Kidney (tissue), 14 donors: ENCODE data around the gene NRP1. TPM values are rescaled to one million over a fixed set of nuclear protein-coding genes. Genes with fewer than 3 reads are reported as not detected.

Source experiments
- DNase-seq, 5 donors: peaks; one replicate each; pipeline ENCODE4 v3.0.0-alpha.2; 2013 to 2020
- FAIRE-seq: peaks from 2 replicates; lab custom pipeline; 2012; peaks lifted over from hg19 to GRCh38; lab: Jason Lieb, UNC
- H3K27ac ChIP-seq, 2 donors: one replicate each; pipeline ENCODE4 v1.7.0; 2013; ENCODE audit warnings: low read depth in 2 of 2, low read length in 2 of 2, inconsistent platforms in 1 of 2
- H3K27me3 ChIP-seq: one replicate; pipeline ENCODE4 v1.7.1; 2013; ENCODE audit warnings: low read length, inconsistent platforms; ENCODE audit not compliant: control insufficient read depth, insufficient read depth
- H3K36me3 ChIP-seq, 3 donors: one replicate each; pipeline versions ENCODE4 v1.7.0 to v1.7.1; 2013; ENCODE audit warnings: low read length in 3 of 3, control low read depth in 1 of 3, inconsistent platforms in 1 of 3; ENCODE audit not compliant: insufficient read depth in 3 of 3, control insufficient read depth in 2 of 3
- H3K4me1 ChIP-seq, 3 donors: one replicate each; pipeline versions ENCODE4 v1.7.0 to v1.7.1; 2013; ENCODE audit warnings: low read length in 3 of 3, inconsistent platforms in 1 of 3, low read depth in 1 of 3; ENCODE audit not compliant: control insufficient read depth in 2 of 3, insufficient read depth in 2 of 3
- H3K4me3 ChIP-seq, 3 donors: one replicate each; pipeline versions ENCODE4 v1.7.0 to v1.8.1; 2013; ENCODE audit warnings: low read length in 3 of 3, control low read depth in 1 of 3, inconsistent platforms in 1 of 3
- H3K9ac ChIP-seq, 3 donors: one replicate each; pipeline versions ENCODE4 v1.7.0 to v1.7.1; 2013; ENCODE audit warnings: low read length in 3 of 3, control low read depth in 1 of 3, inconsistent platforms in 1 of 3
- H3K9me3 ChIP-seq, 3 donors: one replicate each; pipeline versions ENCODE4 v1.7.0 to v1.7.1; 2013; ENCODE audit warnings: low read length in 3 of 3, control low read depth in 1 of 3, inconsistent platforms in 1 of 3; ENCODE audit not compliant: control insufficient read depth in 2 of 3, insufficient read depth in 1 of 3
- intact Hi-C: fragments of 100-400 bp; cut with DNase I; formaldehyde crosslinking; loops from one replicate; pipeline ENCODE4 v1.11.1; 2022
- polyA plus RNA-seq: library from polyadenylated mRNA; stranded (reverse); fragments of 350-450 nt; fragmentation: Illumina TruSeq; extraction: RNeasy Lipid Tissue Mini Kit (QIAGEN cat#74804); gene quantifications from one replicate; pipeline ENCODE4 v1.2.3, GENCODE V29; 2014; ENCODE audit warnings: low read depth, low replicate concordance; ENCODE audit not compliant: insufficient read depth
- total RNA-seq: library from RNA; stranded (reverse); fragmentation: NEBNext Ultra II Directional; extraction: Animal tissue kit (Norgen Biotek cat#: 25700); gene quantifications from one replicate; pipeline ENCODE4 v1.2.1, GENCODE V29; 2021
- TF ChIP-seq, protein P1 (sequence below): IDR thresholded peaks from 3 replicates; pipeline ENCODE4 v1.5.1; 2012; ENCODE audit warnings: mild to moderate bottlenecking, moderate library complexity, borderline replicate concordance; ENCODE audit not compliant: insufficient read depth; ENCODE audit errors: extremely low read depth
- donor health status: control.
- donor health status: control.
- donor health status: control.
- donor health status: control.
- donor health status: control.
- donor health status: DM: yes; HTN: yes; CAD: no.
- donor health status: Normal renal cell carcinoma (clear cell type).

The NRP1 gene
- total and polyA plus RNA-seq, 2 donors from 2014 or later: 40.5 to 243 TPM

DNA sequence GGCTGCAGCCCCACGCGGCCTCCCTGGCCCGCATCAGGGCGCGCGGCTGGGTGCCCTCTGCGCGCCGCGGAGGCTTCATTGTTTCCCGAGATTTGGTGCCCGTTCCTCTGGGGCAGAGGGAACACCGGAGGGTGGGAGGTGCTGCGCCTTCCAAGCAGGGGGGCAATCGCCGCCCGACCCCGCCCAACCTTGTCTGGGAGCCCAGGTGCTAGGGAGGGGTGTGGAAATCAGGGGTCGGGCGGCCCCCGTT lies 1.0 kb upstream of the NRP1 start:
- DNase-seq (peak in 1 of 5 donors; percentile 47), FAIRE-seq (no peak)
- Histone ChIP-seq H3K4me3 (peak overlapping the region; percentile 48 to 77 (median 74)), H3K9ac (peak overlapping the region in 1 of 3 donors; percentile 17), H3K27me3 (no peaks in the 10 kb centered on the region), H3K9me3 (no peaks in the 10 kb centered on the region), H3K27ac (peak overlapping the region; percentile 89 to 97), H3K4me1 (peaks cover 0 to 2% (median 0%) of the 10 kb centered on the region in 3 donors), H3K36me3 (no peaks in the 10 kb centered on the region)
- TF ChIP-seq, protein P1, sequence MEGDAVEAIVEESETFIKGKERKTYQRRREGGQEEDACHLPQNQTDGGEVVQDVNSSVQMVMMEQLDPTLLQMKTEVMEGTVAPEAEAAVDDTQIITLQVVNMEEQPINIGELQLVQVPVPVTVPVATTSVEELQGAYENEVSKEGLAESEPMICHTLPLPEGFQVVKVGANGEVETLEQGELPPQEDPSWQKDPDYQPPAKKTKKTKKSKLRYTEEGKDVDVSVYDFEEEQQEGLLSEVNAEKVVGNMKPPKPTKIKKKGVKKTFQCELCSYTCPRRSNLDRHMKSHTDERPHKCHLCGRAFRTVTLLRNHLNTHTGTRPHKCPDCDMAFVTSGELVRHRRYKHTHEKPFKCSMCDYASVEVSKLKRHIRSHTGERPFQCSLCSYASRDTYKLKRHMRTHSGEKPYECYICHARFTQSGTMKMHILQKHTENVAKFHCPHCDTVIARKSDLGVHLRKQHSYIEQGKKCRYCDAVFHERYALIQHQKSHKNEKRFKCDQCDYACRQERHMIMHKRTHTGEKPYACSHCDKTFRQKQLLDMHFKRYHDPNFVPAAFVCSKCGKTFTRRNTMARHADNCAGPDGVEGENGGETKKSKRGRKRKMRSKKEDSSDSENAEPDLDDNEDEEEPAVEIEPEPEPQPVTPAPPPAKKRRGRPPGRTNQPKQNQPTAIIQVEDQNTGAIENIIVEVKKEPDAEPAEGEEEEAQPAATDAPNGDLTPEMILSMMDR: no peak
- intact Hi-C loops: loop anchor here (10.0 kb wide), 1 partner anchor 1299 kb away; no protein-coding TSS in a partner anchor

DNA sequence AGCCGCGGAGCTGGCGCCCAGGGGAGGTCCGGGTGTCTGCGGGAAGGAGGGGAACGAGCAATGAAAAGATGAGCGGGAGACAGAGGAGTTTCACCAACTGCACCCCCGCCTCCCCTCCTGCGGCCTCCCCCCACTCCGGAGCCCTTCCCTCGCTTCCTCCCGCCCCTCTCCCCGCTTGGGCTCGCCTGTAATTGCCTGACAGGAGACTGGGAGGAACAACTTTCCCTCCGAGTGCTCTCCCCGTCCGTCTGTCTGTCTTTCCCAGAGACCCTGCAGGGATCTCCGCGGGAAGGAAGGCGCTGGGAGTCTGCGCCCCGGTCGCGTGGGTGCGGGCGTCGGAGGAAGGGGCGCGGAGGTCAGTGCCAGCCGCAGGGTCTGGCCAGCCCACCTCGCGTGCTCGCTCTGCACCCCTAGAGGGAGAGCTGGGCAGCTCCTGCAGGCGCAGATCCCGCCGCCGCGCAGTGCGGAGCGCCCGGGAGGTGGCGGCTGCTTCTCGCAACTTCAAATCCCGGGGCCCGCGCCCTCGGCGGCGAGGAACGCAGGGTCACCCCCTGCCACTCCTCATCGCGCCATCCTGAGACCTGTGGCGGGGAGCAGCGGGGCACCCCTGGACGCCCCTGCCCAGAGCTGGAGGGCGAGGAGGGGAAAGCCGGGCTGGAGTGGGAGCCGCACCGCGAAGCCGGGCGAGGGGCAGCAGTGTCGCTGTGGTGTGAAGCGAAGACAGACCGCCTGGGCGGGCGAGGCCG lies 511 bp upstream of the NRP1 start:
- no peaks in the 10 kb centered on the region for H3K9me3 ChIP-seq
- intact Hi-C loops: loop anchor here (10.0 kb wide), 1 partner anchor 1300 kb away; no protein-coding TSS in a partner anchor
- H3K27ac ChIP-seq: peak overlapping the region; percentile 89 to 97
- no peaks in the 10 kb centered on the region for H3K27me3 ChIP-seq
- H3K9ac ChIP-seq: peak overlapping the region in 2 of 3 donors; percentile 17 to 35
- peaks cover 0 to 4% (median 0%) of the 10 kb centered on the region in 3 donors for H3K36me3 ChIP-seq
- H3K4me3 ChIP-seq: peak overlapping the region; percentile 48 to 77 (median 74)
- TF ChIP-seq, protein P1: peak; percentile 38
- FAIRE-seq: no peak
- H3K4me1 ChIP-seq: peaks cover 0 to 2% (median 0%) of the 10 kb centered on the region in 3 donors
- DNase-seq: peak; percentile 92 to 96 (median 94)

DNA sequence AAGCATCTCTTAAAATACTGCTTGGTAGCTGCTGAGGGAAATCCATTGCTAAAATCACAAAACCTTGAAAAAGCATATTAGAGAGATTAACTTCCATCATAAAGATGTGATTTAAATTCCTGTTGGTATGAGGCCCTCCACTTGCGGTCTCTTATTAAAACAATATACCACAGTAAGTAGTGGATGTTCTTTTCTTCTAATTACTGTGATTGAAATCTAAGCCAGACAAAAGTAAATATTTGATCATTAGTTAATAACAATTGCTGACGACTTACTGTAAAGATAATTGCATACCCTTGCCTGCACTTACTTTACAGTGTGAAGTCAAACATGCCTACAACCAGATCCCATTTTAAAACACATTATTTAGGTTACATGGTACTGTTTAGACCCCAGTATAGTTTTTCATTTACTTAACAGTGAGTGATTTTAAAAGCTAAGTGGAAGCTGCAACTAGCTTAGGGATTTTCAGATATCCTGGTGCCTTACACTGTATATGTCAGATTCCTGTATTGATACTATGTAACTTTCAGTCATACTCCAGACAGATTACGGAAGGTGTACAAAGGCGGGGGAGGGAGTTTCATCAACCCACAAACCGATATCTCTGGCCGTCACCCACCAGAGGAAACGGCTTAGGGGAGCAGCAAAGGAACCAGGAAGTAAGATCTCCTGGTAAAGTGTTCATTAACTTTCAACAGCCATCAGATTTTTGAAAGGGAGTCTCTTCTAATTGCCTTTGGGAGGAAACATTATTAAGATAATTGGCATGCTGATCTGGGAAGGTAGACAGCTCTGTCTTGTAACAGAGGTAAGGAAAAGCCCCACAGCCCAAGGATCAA lies 986 bp downstream of the NRP1 start:
- Histone ChIP-seq H3K4me1 (peaks cover 0 to 3% (median under 1%) of the 10 kb centered on the region in 3 donors), H3K9ac (peak overlapping the region; percentile 91 to 92 (median 91)), H3K27ac (peak overlapping the region; percentile 86 to 93), H3K9me3 (no peaks in the 10 kb centered on the region), H3K27me3 (no peaks in the 10 kb centered on the region), H3K36me3 (peaks cover 6 to 13% (median 8%) of the 10 kb centered on the region in 3 donors), H3K4me3 (peak overlapping the region; percentile 77 to 95 (median 77))
- intact Hi-C loops: loop anchor here (10.0 kb wide), 1 partner anchor 1301 kb away; no protein-coding TSS in a partner anchor
- FAIRE-seq (no peak), DNase-seq (peak in 1 of 5 donors; percentile 55)
- TF ChIP-seq, protein P1: no peak
